ENCODE data around the gene TRIM45.
A peak's percentile ranks its signal among the peaks of the same experiment; 100 is the strongest.
"Not testable (repeated sequence)": the region's sequence is repeated elsewhere in the genome, so short reads cannot be mapped to it uniquely, and the experiment has no call there.

TRIM45 gene, protein sequence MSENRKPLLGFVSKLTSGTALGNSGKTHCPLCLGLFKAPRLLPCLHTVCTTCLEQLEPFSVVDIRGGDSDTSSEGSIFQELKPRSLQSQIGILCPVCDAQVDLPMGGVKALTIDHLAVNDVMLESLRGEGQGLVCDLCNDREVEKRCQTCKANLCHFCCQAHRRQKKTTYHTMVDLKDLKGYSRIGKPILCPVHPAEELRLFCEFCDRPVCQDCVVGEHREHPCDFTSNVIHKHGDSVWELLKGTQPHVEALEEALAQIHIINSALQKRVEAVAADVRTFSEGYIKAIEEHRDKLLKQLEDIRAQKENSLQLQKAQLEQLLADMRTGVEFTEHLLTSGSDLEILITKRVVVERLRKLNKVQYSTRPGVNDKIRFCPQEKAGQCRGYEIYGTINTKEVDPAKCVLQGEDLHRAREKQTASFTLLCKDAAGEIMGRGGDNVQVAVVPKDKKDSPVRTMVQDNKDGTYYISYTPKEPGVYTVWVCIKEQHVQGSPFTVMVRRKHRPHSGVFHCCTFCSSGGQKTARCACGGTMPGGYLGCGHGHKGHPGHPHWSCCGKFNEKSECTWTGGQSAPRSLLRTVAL

DNA sequence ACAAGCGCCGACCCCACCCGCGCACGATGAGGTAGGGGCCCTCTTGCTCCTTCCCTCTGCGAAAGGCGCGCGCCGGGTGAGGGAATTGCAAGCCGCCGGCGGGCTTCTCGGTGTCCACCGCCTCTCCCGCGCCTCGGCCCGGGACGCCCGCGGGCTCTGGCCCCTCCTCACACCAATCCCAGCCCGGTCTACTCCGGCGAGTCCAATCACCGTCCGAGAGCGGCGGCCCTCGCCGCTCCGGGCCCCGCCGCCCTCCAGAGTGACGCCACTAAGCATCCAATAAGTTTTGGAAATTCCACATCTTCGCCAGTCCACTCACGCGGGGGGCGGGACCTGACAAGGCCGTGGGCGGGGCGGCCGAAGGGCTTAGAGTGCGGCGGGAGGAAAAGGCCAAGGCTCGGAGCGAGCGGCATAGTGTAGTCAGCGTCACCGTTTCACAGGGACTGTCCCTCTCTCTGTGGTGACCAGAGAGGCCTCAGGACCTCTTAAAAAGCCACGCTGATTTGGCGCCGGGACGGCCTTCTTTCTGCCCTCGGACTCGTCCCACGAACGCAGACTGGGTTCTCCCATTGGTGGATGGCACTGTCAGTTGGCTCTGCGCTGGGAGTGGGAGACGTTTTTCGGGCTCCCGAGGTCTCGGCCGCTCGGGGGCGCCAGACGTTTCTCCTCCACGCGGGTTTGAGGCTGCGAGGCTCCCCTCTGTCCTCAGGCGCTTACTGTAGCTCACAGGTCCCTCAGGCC is at the start of gene TRIM45:
Gene TRIM45, minus strand, starts transcription at position 161 of the 741 bp plus-strand sequence. CDS start 548 bp downstream, outside the sequence.
- DNase-seq (ENCODE audit: low read depth, low spot score): peak; percentile 62

DNA sequence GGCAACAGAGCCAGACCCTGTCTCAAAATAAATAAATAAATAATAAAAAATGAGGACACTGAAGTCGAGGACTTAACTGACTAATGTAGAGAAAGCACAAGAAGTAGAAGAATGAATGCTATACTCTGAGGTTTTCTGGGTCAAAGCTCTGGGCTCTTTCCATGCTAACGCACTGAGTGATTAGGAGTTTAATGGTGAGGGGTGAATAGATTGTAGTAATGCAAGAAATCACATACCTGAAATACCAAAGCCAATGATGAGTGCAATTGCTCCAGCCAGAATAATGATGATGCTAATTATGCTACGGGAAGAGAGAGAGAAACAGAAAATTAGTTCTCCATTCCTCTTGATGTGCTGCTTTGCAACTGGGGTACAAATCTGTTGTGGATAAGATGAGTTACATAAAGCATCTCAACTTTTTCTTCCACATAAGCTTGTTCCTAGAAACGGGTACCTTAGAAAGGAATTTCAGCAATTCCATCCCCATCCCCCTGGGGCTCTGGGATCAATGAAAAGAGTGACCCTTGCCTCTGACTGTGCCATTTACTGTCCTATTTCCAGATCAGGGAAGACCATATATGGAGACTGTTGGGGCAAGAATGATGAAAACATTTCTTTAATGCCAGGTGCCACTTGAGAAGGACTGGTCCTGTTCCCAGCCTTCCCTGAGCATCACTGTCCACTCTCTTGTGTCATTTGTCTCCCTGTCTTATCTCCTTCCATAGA is 48.5 kb upstream of the TRIM45 start:
- no peak for DNase-seq (ENCODE audit: low read depth, low spot score)

DNA sequence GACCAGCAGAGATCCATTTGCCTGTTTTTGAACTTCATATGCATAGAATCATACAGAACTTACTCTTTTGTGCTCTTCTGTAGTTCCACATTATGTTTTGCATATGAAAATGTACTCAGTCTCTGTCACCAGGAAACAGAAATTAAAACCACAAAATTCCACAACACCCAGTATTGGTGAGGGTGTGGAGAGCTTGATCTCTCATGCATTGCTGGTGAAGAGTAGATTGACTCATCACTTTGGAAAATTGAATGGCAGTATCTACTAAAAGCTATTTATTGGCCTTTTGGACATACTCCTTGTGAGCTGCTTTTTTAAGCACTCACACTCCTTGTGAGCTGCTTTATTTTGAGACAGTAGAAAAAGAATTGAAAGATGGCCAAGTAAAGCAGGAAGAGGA is 45.9 kb upstream of the TRIM45 start:
- DNase-seq (ENCODE audit: low read depth, low spot score): no peak

DNA sequence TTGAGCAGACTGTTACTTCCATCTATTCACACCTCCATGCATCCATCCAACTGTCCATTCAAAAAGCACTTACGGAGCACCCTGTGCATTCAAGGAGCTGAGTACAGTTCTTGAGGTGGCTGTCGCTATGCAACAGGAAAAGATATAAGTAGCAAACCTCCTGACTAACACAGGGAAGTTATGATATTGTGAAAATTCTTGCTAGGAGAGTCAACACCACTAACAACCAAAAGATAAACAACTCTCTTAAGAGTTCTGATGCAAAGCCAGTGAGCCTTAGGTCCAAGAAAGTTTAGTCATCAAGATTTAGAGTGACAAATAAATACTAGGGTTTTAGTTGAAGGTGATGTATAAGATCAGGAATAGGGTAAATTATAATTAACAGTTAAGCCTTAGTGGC is 44.5 kb upstream of the TRIM45 start:
- DNase-seq (ENCODE audit: low read depth, low spot score): no peak

DNA sequence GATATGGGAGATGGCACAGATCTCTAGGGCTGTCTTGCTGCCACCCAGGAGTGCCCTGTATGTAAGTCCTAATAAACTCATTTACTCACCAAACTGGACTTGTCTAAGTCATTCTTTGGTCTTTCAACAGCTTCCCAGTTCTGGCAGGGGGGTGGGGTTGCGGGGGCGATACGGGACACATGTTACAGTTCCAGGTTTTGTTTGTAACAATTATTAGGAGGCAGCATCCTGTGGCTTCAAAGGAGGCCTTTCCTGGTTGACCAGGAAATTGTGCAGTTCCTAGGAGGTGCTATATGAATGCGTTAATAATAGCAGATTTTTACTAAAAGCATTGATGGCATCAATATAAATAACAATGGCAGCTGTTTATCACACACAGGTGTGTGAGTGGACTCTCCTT is 42.7 kb upstream of the TRIM45 start:
- DNase-seq (ENCODE audit: low read depth, low spot score): no peak

DNA sequence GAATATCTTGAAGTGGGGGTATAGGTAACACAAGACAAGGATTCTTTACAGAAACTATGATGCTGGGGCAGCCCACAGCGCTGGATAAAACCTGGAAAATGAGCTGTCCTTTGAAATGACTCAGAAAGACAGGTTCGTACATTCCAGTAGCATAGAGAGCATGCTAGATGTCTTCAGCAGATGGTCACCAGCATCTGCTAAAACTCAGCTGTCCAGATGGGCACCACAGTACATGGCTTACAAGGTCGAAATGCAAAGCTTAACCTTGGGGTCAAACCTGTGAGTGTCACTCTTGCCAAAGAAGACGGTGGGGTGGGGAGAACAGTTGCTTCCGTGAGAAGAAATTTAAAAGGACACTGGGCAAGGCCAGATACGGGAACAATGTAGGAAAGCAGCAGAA is 41.3 kb upstream of the TRIM45 start:
- no peak for DNase-seq (ENCODE audit: low read depth, low spot score)

DNA sequence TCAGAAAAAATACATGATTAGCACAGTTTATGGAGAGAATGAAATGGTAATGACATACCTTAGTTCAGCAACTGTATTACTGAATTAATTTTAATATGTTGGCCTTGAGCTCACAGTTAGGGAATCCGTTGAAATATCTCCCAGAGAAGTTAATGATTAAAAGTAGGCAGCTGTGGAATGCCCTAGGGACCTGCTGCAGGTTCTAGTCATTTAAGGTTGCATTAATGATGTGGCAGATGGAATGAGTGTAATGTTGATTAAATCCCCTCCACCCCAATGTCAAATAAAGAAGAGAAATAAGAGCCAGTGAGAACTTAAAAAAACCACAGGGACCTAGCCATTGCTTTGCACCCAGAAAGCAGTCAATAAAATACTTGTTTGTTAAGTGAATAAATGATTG is 40.3 kb upstream of the TRIM45 start:
- no peak for DNase-seq (ENCODE audit: low read depth, low spot score)

DNA sequence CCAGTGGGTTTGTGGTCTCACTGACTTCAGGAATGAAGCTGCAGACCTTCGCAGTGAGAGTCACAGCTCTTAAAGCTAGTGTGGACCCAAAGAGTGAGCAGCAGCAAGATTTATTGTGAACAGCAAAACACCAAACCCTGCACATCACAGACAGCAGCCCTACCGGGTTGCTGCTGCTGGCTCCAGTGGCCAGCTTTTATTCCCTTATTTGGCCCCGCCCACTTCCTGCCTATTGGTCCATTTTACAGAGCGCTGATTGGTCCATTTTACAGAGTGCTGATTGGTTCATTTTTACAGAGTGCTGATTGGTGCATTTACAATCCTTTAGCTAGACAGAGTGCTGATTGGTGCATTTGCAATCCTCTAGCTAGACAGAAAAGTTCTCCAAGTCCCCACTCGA is 29.8 kb upstream of the TRIM45 start:
- DNase-seq (ENCODE audit: low read depth, low spot score): not testable (repeated sequence)

DNA sequence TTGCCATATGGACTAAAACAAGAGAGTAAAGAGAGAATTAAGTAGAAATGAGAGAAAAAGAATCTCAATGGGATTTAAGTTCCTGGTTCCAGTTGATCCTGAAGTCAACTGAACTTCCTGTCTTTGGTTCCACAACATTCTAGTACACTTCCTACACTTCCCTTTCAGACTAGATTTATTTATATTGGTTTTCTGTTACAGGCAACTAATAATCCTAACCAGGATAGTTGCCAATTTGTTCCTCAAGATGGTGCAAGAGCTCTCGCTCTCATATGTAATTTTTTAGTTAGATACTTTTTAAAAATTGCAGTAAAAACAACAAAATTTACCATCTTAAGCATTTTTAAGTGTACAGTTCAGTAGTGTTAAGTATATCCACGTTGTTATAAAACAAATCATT is 28.8 kb upstream of the TRIM45 start:
- DNase-seq (ENCODE audit: low read depth, low spot score): no peak

DNA sequence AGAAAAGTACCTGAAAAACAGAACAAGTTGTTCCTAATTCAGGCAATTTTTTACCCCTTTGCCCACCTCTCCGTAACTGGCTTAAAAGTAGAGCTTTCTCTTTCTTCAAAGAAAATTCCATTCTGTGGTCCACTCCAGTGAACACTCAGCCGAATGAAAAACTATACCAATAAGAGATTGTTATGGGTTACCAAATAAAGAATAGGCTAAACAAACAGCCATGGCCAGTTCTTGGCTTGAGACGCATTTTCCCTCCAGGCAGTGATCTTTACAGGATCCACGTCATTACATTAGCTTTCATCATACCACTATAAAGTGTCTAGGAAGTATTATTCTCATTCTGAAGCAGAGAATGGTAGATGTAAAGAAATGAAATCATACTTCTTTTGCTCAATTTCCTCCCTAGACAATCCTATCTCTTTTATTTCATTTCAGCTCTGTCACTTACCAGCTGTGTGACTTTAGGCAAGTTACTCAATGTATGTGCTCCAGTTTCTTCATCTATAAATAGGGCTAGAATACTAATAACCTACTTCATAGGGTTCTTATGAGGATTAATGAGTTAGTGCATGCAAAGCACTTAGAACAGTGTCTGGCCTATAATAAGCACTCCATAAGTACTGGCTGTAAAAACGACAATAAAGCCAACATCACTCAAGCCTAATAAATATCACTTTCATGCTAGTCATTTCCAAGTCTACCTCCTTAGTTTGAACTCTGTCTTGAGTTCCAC is 26.5 kb upstream of the TRIM45 start:
- no peak for DNase-seq (ENCODE audit: low read depth, low spot score)

DNA sequence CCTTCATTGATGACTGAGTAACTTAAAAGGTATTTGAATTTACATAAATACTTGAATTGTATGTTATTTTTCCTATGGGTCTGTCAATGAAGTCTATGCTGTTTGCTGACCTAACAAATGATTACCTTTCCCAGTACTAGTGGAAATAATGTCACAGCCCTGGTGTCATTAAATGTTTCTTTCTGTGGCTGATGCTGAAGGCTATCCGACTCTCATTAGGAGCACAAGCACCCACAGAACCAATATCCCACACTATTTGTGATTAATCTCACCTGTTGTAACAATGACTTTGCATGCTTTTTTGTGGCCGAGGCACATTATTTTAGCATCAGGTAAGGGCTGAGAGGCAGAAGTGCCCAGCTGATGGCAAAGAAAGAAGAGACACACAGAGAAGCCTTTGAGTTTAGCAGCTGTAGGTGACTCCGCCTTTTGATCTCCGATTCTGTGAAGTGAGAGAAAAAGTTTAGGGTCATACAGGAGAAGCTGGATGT is 25.8 kb upstream of the TRIM45 start:
- DNase-seq (ENCODE audit: low read depth, low spot score): no peak

DNA sequence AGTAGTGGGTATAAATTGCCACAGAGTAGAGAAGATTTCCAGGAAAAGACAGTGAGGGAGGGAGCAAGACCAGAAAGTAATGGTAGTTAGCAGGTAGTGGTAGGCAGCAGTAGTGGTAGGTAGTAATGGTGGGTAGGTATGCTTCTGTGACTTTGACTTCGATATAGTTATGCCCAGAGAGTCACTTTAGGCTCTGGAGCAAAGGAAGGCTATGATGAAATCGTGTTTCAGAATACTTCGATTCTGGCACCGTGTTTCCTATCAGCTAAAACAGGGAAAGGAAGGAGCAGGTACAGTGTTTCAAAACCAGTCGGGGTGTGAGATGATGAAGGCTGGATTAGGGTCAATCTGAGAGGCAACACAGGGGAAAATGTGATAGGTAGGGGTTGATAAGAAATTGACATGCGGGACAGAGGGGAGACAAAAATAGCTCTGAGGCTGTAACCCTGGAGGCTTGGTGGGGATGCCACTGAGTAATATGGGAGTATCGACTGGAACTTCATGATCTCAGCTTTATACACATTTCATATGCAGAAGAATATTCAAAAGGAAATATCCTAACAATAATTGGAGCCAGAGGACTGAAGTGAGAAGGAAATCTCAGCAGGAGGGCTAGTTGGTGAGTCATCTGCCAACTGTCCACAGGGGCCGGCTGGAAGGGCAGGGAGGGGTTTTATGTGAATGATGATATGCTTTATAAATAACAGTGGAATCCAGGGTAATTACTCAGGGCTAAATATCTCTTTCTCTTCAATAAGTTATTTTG is 25.2 kb upstream of the TRIM45 start:
- DNase-seq (ENCODE audit: low read depth, low spot score): no peak

DNA sequence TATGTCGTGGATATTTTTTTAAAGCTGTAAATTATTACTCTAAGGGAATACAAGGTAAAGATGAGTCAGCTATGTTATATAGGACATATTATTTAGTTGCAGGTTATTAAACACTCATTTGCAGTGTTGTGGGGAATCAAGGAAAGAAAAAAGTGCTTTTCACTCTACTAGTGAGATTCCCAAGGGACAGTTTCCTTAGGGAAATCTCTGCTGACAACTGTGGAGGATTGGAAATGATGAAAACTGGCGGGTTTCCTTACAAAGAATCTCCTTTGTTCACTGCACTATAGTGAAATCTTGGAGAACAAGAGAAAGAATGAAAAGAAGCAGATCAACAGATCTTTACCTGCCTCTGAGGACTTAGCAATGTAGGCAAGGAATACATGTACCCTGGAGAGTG is 24.5 kb upstream of the TRIM45 start:
- DNase-seq (ENCODE audit: low read depth, low spot score): no peak

DNA sequence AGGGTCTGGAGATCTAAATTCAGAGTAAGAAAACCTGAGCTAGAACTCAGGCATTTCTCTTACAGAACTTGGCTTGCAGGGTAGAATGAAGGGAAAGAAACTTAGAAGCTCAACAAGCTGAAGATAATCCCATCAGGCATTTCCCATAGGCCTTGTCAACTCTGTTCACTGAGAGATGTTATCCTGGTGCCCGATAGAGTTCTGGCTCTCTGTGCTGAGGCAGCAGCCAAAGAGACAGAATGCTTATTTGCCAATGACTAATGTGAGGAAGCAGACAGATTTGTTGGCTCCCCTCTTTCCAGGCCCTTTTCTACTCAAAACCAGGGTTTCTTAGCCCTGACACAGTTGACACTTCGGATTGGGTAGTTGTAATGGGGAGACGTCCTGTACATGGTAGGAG is 22.3 kb upstream of the TRIM45 start:
- DNase-seq (ENCODE audit: low read depth, low spot score): no peak

DNA sequence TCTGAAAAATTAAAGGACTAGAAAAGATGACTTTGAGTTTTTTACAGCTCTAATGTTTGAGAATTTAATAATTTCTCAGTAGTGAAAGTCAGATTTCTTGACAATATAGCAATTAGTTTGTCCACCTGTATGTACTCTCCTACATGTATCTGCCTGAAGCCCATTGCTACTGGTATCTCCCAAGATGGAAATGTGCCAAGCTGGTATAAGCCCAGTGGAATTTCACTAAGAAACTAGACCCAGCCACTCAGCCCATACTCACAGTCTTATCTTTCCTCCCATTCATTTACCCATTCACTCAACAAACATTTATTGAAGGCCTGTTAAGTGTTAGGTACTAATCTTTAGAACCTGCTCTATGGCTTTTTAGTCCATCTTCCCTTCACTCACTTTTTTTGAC is 21.6 kb upstream of the TRIM45 start:
- DNase-seq (ENCODE audit: low read depth, low spot score): no peak

DNA sequence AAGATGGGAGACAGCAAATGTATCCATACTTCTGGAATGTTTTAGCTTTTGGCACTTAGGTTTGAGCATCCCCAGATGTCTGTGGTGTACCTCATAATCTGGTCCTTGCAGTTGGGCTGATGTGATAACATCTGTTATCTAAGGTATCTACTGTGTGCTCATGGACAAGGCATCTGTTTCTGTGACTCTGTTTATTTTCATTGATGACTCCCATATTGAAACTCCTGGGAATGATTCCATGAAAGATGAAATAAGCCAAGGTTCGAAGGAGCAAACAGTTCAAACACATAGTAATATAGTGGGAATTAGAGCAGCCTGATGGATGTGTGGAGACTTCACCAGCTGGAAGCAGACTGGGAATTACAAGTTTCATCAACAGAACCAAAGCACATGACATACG is 20.7 kb upstream of the TRIM45 start:
- no peak for DNase-seq (ENCODE audit: low read depth, low spot score)

DNA sequence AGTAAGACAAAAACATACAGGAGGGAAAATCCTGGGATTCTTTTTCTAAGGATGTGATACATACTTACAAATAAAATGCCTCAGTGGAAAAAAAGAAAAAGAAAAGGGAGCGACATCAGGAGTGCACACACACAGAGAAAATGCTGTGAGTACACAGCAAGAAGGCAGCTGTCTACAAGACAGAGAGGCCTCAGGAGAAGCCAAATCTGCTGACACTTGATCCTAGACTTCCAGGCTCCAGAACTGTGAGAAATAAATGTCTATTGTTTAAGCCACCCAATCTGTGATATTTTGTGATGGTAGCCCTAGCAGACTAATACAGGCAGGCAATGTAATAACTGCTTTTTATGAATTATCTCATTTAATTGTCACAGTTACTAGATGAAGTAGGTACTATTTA is 17.0 kb upstream of the TRIM45 start:
- no peak for DNase-seq (ENCODE audit: low read depth, low spot score)

DNA sequence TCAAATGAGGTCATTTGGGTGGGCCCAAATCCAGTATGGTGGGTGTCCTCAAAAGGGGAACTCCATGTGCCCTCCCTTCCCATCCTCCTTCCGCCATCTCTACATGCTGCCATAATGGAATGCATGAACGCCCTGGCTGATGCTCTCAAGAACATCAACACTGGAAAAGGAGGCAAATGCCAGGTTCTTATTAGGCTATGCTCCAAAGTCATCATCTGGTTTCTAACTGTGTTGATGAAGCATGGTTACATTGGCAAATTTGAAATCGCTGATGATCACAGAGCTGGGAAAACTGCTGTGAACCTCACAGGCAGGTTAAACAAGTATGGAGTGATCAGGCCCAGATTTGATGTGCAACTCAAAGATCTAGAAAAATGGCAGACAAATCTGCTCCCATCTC is 16.6 kb upstream of the TRIM45 start:
- DNase-seq (ENCODE audit: low read depth, low spot score): no peak

DNA sequence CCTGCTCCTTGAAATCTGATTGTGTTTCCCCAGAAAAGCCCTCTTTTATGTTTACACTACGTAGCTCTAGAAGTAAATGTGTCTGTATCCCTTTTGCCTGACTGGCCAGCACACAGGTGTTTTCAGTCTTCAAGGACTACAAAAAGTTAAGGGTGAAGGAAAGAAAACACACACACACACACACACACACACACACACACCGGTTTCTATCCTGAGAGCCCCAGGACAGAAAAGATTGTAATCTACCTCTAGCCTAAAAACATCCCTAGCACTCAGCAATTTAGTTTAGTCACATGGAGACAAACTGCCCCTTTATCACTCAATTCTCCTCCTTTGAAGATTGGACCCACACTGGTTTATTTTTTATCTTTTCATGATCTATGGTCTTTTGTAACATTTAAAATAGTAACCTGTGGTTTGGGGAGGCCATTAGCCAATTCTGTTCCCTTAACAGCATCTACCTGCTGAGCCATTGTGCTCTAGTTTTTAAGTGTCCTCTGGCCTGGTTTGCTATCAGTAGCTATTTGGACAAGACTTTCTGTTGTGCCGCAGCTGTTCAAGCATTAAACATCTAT is 15.8 kb upstream of the TRIM45 start:
- DNase-seq (ENCODE audit: low read depth, low spot score): no peak

DNA sequence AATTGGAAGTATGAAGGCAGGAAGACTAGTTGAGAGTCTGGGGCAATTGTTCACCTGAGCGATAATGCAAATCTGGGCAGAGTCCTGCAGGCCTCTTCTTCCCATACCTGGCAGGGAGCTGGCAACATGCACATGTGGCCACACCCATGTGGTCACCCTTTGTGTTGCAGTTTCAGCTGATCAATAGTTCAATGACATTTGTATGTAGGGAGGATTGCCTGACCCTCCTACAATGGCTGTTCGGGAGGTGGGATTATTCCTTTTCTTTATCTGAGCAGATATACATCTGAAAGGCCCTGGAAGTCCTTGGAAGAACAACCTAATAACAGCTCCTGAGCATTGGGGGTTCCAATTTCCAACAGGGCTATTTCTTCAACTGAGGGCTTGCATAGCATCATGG is 15.2 kb upstream of the TRIM45 start:
- DNase-seq (ENCODE audit: low read depth, low spot score): no peak

Data from activated CD4-positive, CD25-positive, alpha-beta regulatory T cell treated with anti-CD3 and anti-CD28 coated beads, Interleukin-2, amount 50 U/mL, for 16 hours (primary cell).